Muscle of leg (tissue), 11 donors: ENCODE results near the gene TMIGD3. TPM values are rescaled to one million over a fixed set of nuclear protein-coding genes. Genes with fewer than 3 reads are reported as not detected.

Source experiments
- DNase-seq: peaks from one replicate; pipeline ENCODE4 v3.0.0; 2013
- H3K27ac ChIP-seq: one replicate; pipeline ENCODE4 v1.5.1; 2013; ENCODE audit warnings: mild to moderate bottlenecking, low read length, control low read depth
- H3K27me3 ChIP-seq: one replicate; pipeline ENCODE4 v1.6.1; 2013; ENCODE audit warnings: low read length; ENCODE audit not compliant: control insufficient read depth, insufficient read depth
- H3K36me3 ChIP-seq: one replicate; pipeline ENCODE4 v1.6.1; 2013; ENCODE audit warnings: low read length; ENCODE audit not compliant: control insufficient read depth, insufficient read depth
- H3K4me1 ChIP-seq: one replicate; pipeline ENCODE4 v1.6.1; 2013; ENCODE audit warnings: low read length; ENCODE audit not compliant: control insufficient read depth, insufficient read depth
- H3K4me3 ChIP-seq: one replicate; pipeline ENCODE4 v1.5.1; 2013; ENCODE audit warnings: low read length, control low read depth
- H3K9me3 ChIP-seq: replicated peaks from 2 replicates; pipeline ENCODE4 v1.6.1; 2013; ENCODE audit warnings: low read depth, low read length; ENCODE audit not compliant: control insufficient read depth
- WGBS: methylation state at CpG from one replicate; pipeline ENCODE4 v1.1.5; 2013; ENCODE audit warnings: missing lambda C conversion rate; ENCODE audit not compliant: insufficient coverage; 5-methylcytosine and 5-hydroxymethylcytosine counted together
- polyA plus RNA-seq, 8 donors: library from polyadenylated mRNA; unstranded; fragments of 120-200 nt; gene quantifications; one replicate each; pipeline versions ENCODE4 v1.2.1 to v1.2.3, GENCODE V29; 2013; ENCODE audit warnings: inconsistent platforms in 1 of 8, low replicate concordance in 1 of 8; ENCODE audit not compliant: insufficient read length in 8 of 8, insufficient read depth in 1 of 8
- total RNA-seq: library from RNA; stranded (reverse); fragments of 120-200 nt; gene quantifications from one replicate; pipeline ENCODE4 v1.2.4, GENCODE V29; 2013

TMIGD3 gene
- total and polyA plus RNA-seq, 9 donors = 0.22 to 1.1 (median 0.66) TPM

GRCh38 chr1:111509997-111510375 is 6.6 kb upstream of the TMIGD3 start:
- H3K27ac ChIP-seq = no peak overlapping the region
- no peaks in the 10 kb centered on the region for H3K36me3 ChIP-seq
- peaks cover 2% of the 10 kb centered on the region for H3K27me3 ChIP-seq
- no CpG with 5 or more reads among the region's 3 CpGs for WGBS
- DNase-seq = peak; percentile 82
- peaks cover 25% of the 10 kb centered on the region for H3K4me1 ChIP-seq
- H3K4me3 ChIP-seq = no peak overlapping the region
- H3K9me3 ChIP-seq = no peaks in the 10 kb centered on the region

- H3K4me1 ChIP-seq = peaks cover 25% of the 10 kb centered on the region
- peak; percentile 90 for DNase-seq
Observed at GRCh38 chr1:111507411-111508201, 4.2 kb upstream of the TMIGD3 start.

GRCh38 chr1:111506561-111506960 is 3.1 kb upstream of the TMIGD3 start:
- no peak overlapping the region for H3K4me3 ChIP-seq
- WGBS = no CpG with 5 or more reads among the region's 2 CpGs
- H3K9me3 ChIP-seq = no peaks in the 10 kb centered on the region
- H3K36me3 ChIP-seq = no peaks in the 10 kb centered on the region
- no peak overlapping the region for H3K27ac ChIP-seq
- DNase-seq = no peak
- peaks cover 25% of the 10 kb centered on the region for H3K4me1 ChIP-seq
- peaks cover 4% of the 10 kb centered on the region for H3K27me3 ChIP-seq

More at GRCh38 chr1:111507411-111508201, 4.2 kb upstream of the TMIGD3 start:
- H3K27ac ChIP-seq = peak overlapping the region; percentile 91
- WGBS = 11% methylated on average over 12 of the region's 15 CpGs
- peaks cover 4% of the 10 kb centered on the region for H3K27me3 ChIP-seq
- H3K4me3 ChIP-seq = peak overlapping the region; percentile 21
- no peaks in the 10 kb centered on the region for H3K36me3 ChIP-seq
- no peaks in the 10 kb centered on the region for H3K9me3 ChIP-seq

GRCh38 chr1:111505641-111506119 is 2.2 kb upstream of the TMIGD3 start:
- peak; percentile 63 for DNase-seq
- peak overlapping the region; percentile 3 for H3K27ac ChIP-seq
- H3K4me1 ChIP-seq = peaks cover 25% of the 10 kb centered on the region
- H3K9me3 ChIP-seq = no peaks in the 10 kb centered on the region
- no peak overlapping the region for H3K4me3 ChIP-seq
- H3K27me3 ChIP-seq = peaks cover 4% of the 10 kb centered on the region
- H3K36me3 ChIP-seq = no peaks in the 10 kb centered on the region
- 75% methylated on average over 5 of the region's 6 CpGs for WGBS

GRCh38 chr1:111504097-111504496 is 664 bp upstream of the TMIGD3 start:
- Histone ChIP-seq H3K9me3 (no peaks in the 10 kb centered on the region), H3K27me3 (peaks cover 6% of the 10 kb centered on the region), H3K4me1 (peaks cover 21% of the 10 kb centered on the region), H3K4me3 (no peak overlapping the region), H3K27ac (no peak overlapping the region), H3K36me3 (no peaks in the 10 kb centered on the region)
- 49% methylated on average over 4 of the region's 6 CpGs for WGBS
- no peak for DNase-seq

GRCh38 chr1:111501645-111502044 is 1.8 kb downstream of the TMIGD3 start:
- H3K4me1 ChIP-seq = peaks cover 6% of the 10 kb centered on the region
- 80% methylated on average over 1 of the region's 7 CpGs for WGBS
- no peak for DNase-seq
- H3K4me3 ChIP-seq = no peak overlapping the region
- H3K27me3 ChIP-seq = peaks cover 6% of the 10 kb centered on the region
- no peaks in the 10 kb centered on the region for H3K9me3 ChIP-seq
- H3K36me3 ChIP-seq = no peaks in the 10 kb centered on the region
- H3K27ac ChIP-seq = no peak overlapping the region

GRCh38 chr1:111499026-111499785 is 4.2 kb downstream of the TMIGD3 start:
- H3K4me1 ChIP-seq = peaks cover 3% of the 10 kb centered on the region
- no CpG with 5 or more reads among the region's 5 CpGs for WGBS

GRCh38 chr1:111497592-111497991 is 5.8 kb downstream of the TMIGD3 start:
- WGBS = 43% methylated on average over 2 of the region's 5 CpGs
- no peak overlapping the region for H3K27ac ChIP-seq

More at GRCh38 chr1:111499026-111499785, 4.2 kb downstream of the TMIGD3 start:
- H3K9me3 ChIP-seq = no peaks in the 10 kb centered on the region
- H3K4me3 ChIP-seq = no peak overlapping the region
- no peaks in the 10 kb centered on the region for H3K36me3 ChIP-seq
- no peak overlapping the region for H3K27ac ChIP-seq
- DNase-seq = no peak
- H3K27me3 ChIP-seq = peaks cover 4% of the 10 kb centered on the region

GRCh38 chr1:111496398-111496797 is 7.0 kb downstream of the TMIGD3 start:
- DNase-seq = no peak
- no peaks in the 10 kb centered on the region for H3K9me3 ChIP-seq
- no peaks in the 10 kb centered on the region for H3K36me3 ChIP-seq
- 86% methylated on average over 3 of the region's 4 CpGs for WGBS
- H3K27ac ChIP-seq = no peak overlapping the region
- peaks cover 2% of the 10 kb centered on the region for H3K27me3 ChIP-seq
- H3K4me3 ChIP-seq = no peak overlapping the region
- H3K4me1 ChIP-seq = no peaks in the 10 kb centered on the region

More at GRCh38 chr1:111497592-111497991, 5.8 kb downstream of the TMIGD3 start:
- Histone ChIP-seq H3K9me3 (no peaks in the 10 kb centered on the region), H3K27me3 (peaks cover 2% of the 10 kb centered on the region), H3K4me3 (no peak overlapping the region), H3K36me3 (no peaks in the 10 kb centered on the region), H3K4me1 (no peaks in the 10 kb centered on the region)
- DNase-seq = peak; percentile 25

- Histone ChIP-seq H3K4me1 (no peaks in the 10 kb centered on the region), H3K27me3 (peaks cover 4% of the 10 kb centered on the region), H3K27ac (no peak overlapping the region), H3K4me3 (no peak overlapping the region), H3K9me3 (no peaks in the 10 kb centered on the region), H3K36me3 (no peaks in the 10 kb centered on the region)
- 85% methylated on average over 7 of the region's 7 CpGs for WGBS
- no peak for DNase-seq
Observed at GRCh38 chr1:111491070-111491469, 12.4 kb downstream of the TMIGD3 start.
